Thymus (tissue), 11 donors: ENCODE results near the gene PCK2. TPM values are rescaled to one million over a fixed set of nuclear protein-coding genes. Genes with fewer than 3 reads are reported as not detected.

Experiments
- DNase-seq, 9 donors: peaks; one replicate each; pipeline ENCODE4 v3.0.0-alpha.2; 2013; ENCODE audit warnings: low spot score in 9 of 9, low read depth in 6 of 9, missing footprints in 1 of 9
- H3K27ac ChIP-seq, 2 donors: one replicate each; pipeline ENCODE4 v1.5.1; 2013; ENCODE audit warnings: control low read depth in 1 of 2, low read depth in 1 of 2, low read length in 1 of 2, mild to moderate bottlenecking in 1 of 2, moderate library complexity in 1 of 2
- H3K27me3 ChIP-seq, 2 donors: one replicate each; pipeline ENCODE4 v1.5.1; 2013; ENCODE audit warnings: low read length in 1 of 2; ENCODE audit not compliant: control insufficient read depth in 2 of 2, insufficient read depth in 1 of 2
- H3K36me3 ChIP-seq, 2 donors: one replicate each; pipeline ENCODE4 v1.5.1; 2013; ENCODE audit warnings: low read length in 1 of 2, mild to moderate bottlenecking in 1 of 2, moderate library complexity in 1 of 2; ENCODE audit not compliant: control insufficient read depth in 2 of 2, insufficient read depth in 2 of 2
- H3K4me1 ChIP-seq, 2 donors: one replicate each; pipeline ENCODE4 v1.5.1; 2013; ENCODE audit warnings: low read length in 2 of 2; ENCODE audit not compliant: control insufficient read depth in 2 of 2, insufficient read depth in 2 of 2
- H3K4me3 ChIP-seq, 2 donors: one replicate each; pipeline ENCODE4 v1.5.1; 2013; ENCODE audit warnings: low read length in 2 of 2, control low read depth in 1 of 2, mild to moderate bottlenecking in 1 of 2
- H3K9me3 ChIP-seq, 2 donors: one replicate each; pipeline ENCODE4 v1.5.1; 2013; ENCODE audit warnings: low read length in 1 of 2, mild to moderate bottlenecking in 1 of 2; ENCODE audit not compliant: control insufficient read depth in 2 of 2, insufficient read depth in 1 of 2
- WGBS: extraction: QIAGEN DNeasy Blood & Tissue Kit; methylation state at CpG from one replicate; pipeline ENCODE4 v1.1.7; 2013; 5-methylcytosine and 5-hydroxymethylcytosine counted together
- polyA plus RNA-seq: library from polyadenylated mRNA; stranded (reverse); fragments of 200-250 nt; gene quantifications from one replicate; pipeline ENCODE4 v1.2.3, GENCODE V29; 2013
- total RNA-seq: library from RNA; stranded (reverse); fragments of 120-200 nt; gene quantifications from one replicate; pipeline ENCODE4 v1.2.4, GENCODE V29; 2013
- donor health status: healthy.

The PCK2 gene
- total and polyA plus RNA-seq, 2 donors = 6.7 to 11.6 TPM

- no peak overlapping the region for H3K27ac ChIP-seq
- H3K4me3 ChIP-seq = no peak overlapping the region
- no peaks in the 10 kb centered on the region for H3K9me3 ChIP-seq
- 95% methylated on average over 10 of the region's 10 CpGs for WGBS
- no peaks in the 10 kb centered on the region for H3K36me3 ChIP-seq
- no peaks in the 10 kb centered on the region for H3K27me3 ChIP-seq
- peaks cover 0 to 6% of the 10 kb centered on the region in 2 donors for H3K4me1 ChIP-seq
- DNase-seq = no peak
Observed at GRCh38 chr14:24060443-24060842, 33.7 kb upstream of the PCK2 start.

GRCh38 chr14:24060984-24061913, 32.9 kb upstream of the PCK2 start:
- Histone ChIP-seq H3K4me3 (no peak overlapping the region), H3K4me1 (peaks cover 0 to 6% of the 10 kb centered on the region in 2 donors), H3K27me3 (no peaks in the 10 kb centered on the region), H3K27ac (no peak overlapping the region), H3K36me3 (no peaks in the 10 kb centered on the region), H3K9me3 (no peaks in the 10 kb centered on the region)
- no peak for DNase-seq
- 97% methylated on average over 7 of the region's 7 CpGs for WGBS

- H3K4me3 ChIP-seq = no peak overlapping the region
- no peaks in the 10 kb centered on the region for H3K9me3 ChIP-seq
- peaks cover 0 to 6% of the 10 kb centered on the region in 2 donors for H3K4me1 ChIP-seq
- no peak overlapping the region for H3K27ac ChIP-seq
- H3K36me3 ChIP-seq = no peaks in the 10 kb centered on the region
- WGBS = 94% methylated on average over 14 of the region's 14 CpGs
- DNase-seq = no peak
- H3K27me3 ChIP-seq = no peaks in the 10 kb centered on the region
Observed at GRCh38 chr14:24062216-24062980, 31.7 kb upstream of the PCK2 start.

GRCh38 chr14:24063263-24063836, 30.8 kb upstream of the PCK2 start:
- WGBS = 93% methylated on average over 4 of the region's 4 CpGs
- Histone ChIP-seq H3K36me3 (no peaks in the 10 kb centered on the region), H3K27me3 (no peaks in the 10 kb centered on the region), H3K4me3 (no peak overlapping the region), H3K4me1 (peaks cover 0 to 3% of the 10 kb centered on the region in 2 donors), H3K9me3 (no peaks in the 10 kb centered on the region), H3K27ac (no peak overlapping the region)
- no peak for DNase-seq

- H3K4me3 ChIP-seq = no peak overlapping the region
- no peaks in the 10 kb centered on the region for H3K9me3 ChIP-seq
- WGBS = 88% methylated on average over 7 of the region's 7 CpGs
- DNase-seq = no peak
- no peak overlapping the region for H3K27ac ChIP-seq
- no peaks in the 10 kb centered on the region for H3K4me1 ChIP-seq
- H3K36me3 ChIP-seq = no peaks in the 10 kb centered on the region
- H3K27me3 ChIP-seq = peaks cover 0 to 2% of the 10 kb centered on the region in 2 donors
Observed at GRCh38 chr14:24064091-24064795, 29.9 kb upstream of the PCK2 start.

GRCh38 chr14:24064856-24065255, 29.3 kb upstream of the PCK2 start:
- no peak for DNase-seq

GRCh38 chr14:24065408-24065807, 28.7 kb upstream of the PCK2 start:
- Histone ChIP-seq H3K4me1 (no peaks in the 10 kb centered on the region), H3K36me3 (no peaks in the 10 kb centered on the region), H3K27me3 (peaks cover 0 to 3% of the 10 kb centered on the region in 2 donors), H3K4me3 (no peak overlapping the region), H3K27ac (no peak overlapping the region), H3K9me3 (no peaks in the 10 kb centered on the region)
- WGBS = 96% methylated on average over 8 of the region's 8 CpGs
- no peak for DNase-seq

More at GRCh38 chr14:24064856-24065255, 29.3 kb upstream of the PCK2 start:
- 96% methylated on average over 15 of the region's 15 CpGs for WGBS
- H3K4me3 ChIP-seq = no peak overlapping the region
- no peaks in the 10 kb centered on the region for H3K9me3 ChIP-seq
- H3K4me1 ChIP-seq = no peaks in the 10 kb centered on the region
- H3K27me3 ChIP-seq = peaks cover 0 to 3% of the 10 kb centered on the region in 2 donors
- no peak overlapping the region for H3K27ac ChIP-seq
- H3K36me3 ChIP-seq = no peaks in the 10 kb centered on the region

- Histone ChIP-seq H3K27me3 (peaks cover 0 to 5% of the 10 kb centered on the region in 2 donors), H3K36me3 (no peaks in the 10 kb centered on the region), H3K4me1 (no peaks in the 10 kb centered on the region), H3K9me3 (no peaks in the 10 kb centered on the region), H3K27ac (no peak overlapping the region), H3K4me3 (no peak overlapping the region)
- WGBS = 97% methylated on average over 8 of the region's 8 CpGs
- DNase-seq = no peak
Observed at GRCh38 chr14:24066496-24067132, 27.5 kb upstream of the PCK2 start.
